CD8-positive, alpha-beta memory T cell (primary cell): Measurements from ENCODE around the gene MYO1D. TPM values are rescaled to one million over a fixed set of nuclear protein-coding genes. Genes with fewer than 3 reads are reported as not detected.

Experiments
- CTCF ChIA-PET: fragments of 350-600 bp; sonication (Branson Sonifier 250); formaldehyde crosslinking; loops from one replicate; lab custom pipeline; 2021; ENCODE audit warnings: antibody characterized with exemption; lab: Charles Lee
- POLR2A ChIA-PET: fragments of 350-600 bp; sonication (Branson Sonifier 250); formaldehyde crosslinking; loops from one replicate; lab custom pipeline; 2021; ENCODE audit warnings: antibody characterized with exemption; lab: Charles Lee
- DNase-seq, 5 donors: peaks; one replicate each; pipeline versions ENCODE4 v3.0.0 to v3.0.0-alpha.2; 2020 to 2022; ENCODE audit warnings: mixed read lengths in 1 of 5
- H3K27ac ChIP-seq: one replicate; pipeline ENCODE4 v1.7.0; 2013; ENCODE audit warnings: low read depth, mild to moderate bottlenecking, low read length, moderate library complexity
- H3K27me3 ChIP-seq: 2 replicates; pipeline ENCODE4 v1.7.0; 2013; ENCODE audit warnings: low read length, mild to moderate bottlenecking; ENCODE audit not compliant: insufficient read depth, poor library complexity, severe bottlenecking
- H3K36me3 ChIP-seq: 2 replicates; pipeline ENCODE4 v1.7.0; 2013; ENCODE audit warnings: mild to moderate bottlenecking, low read length, moderate library complexity; ENCODE audit not compliant: insufficient read depth
- H3K4me1 ChIP-seq: 2 replicates; pipeline ENCODE4 v1.7.0; 2013; ENCODE audit warnings: mild to moderate bottlenecking, low read length, moderate library complexity; ENCODE audit not compliant: insufficient read depth
- H3K4me3 ChIP-seq: 2 replicates; pipeline ENCODE4 v1.7.0; 2013; ENCODE audit warnings: mild to moderate bottlenecking, low read length
- H3K9me3 ChIP-seq: 2 replicates; pipeline ENCODE4 v1.7.0; 2013; ENCODE audit warnings: mild to moderate bottlenecking, low read length
- H3K27ac Mint-ChIP-seq, 8 donors: one replicate each; pipeline ENCODE4 v1.8.0; 2020 to 2021; ENCODE audit warnings: mixed read lengths in 8 of 8, mild to moderate bottlenecking in 6 of 8, inconsistent platforms in 3 of 8, moderate library complexity in 3 of 8
- H3K27me3 Mint-ChIP-seq, 2 donors: one replicate each; pipeline ENCODE4 v1.8.0; 2020 to 2021; ENCODE audit warnings: mixed read lengths in 2 of 2, mild to moderate bottlenecking in 1 of 2, moderate library complexity in 1 of 2
- H3K36me3 Mint-ChIP-seq, 3 donors: one replicate each; pipeline ENCODE4 v1.8.0; 2020 to 2021; ENCODE audit warnings: mixed read lengths in 3 of 3, inconsistent platforms in 1 of 3, mild to moderate bottlenecking in 1 of 3
- H3K4me1 Mint-ChIP-seq, 3 donors: one replicate each; pipeline ENCODE4 v1.8.0; 2020 to 2021; ENCODE audit warnings: mixed read lengths in 3 of 3, inconsistent platforms in 1 of 3, mild to moderate bottlenecking in 1 of 3
- H3K4me3 Mint-ChIP-seq, 7 donors: one replicate each; pipeline ENCODE4 v1.8.0; 2020 to 2021; ENCODE audit warnings: mixed read lengths in 7 of 7, mild to moderate bottlenecking in 6 of 7, moderate library complexity in 4 of 7, inconsistent platforms in 2 of 7
- H3K9me3 Mint-ChIP-seq, 5 donors: one replicate each; pipeline ENCODE4 v1.8.0; 2020 to 2022; ENCODE audit warnings: mixed read lengths in 5 of 5, mild to moderate bottlenecking in 3 of 5, moderate library complexity in 2 of 5, inconsistent platforms in 1 of 5
- polyA plus RNA-seq: library from polyadenylated mRNA; unstranded; fragments of 300-500 nt; fragmentation: Illumina TruSeq; gene quantifications from one replicate; pipeline ENCODE4 v1.2.3, GENCODE V29; 2021
- total RNA-seq, 2 experiments: library from RNA; stranded (reverse); gene quantifications; one replicate each; pipeline ENCODE4 v1.2.3, GENCODE V29; 2021

The MYO1D gene
- total and polyA plus RNA-seq, 3 experiments from 2014 or later = 9.0 to 15.8 (median 11.5) TPM

DNA sequence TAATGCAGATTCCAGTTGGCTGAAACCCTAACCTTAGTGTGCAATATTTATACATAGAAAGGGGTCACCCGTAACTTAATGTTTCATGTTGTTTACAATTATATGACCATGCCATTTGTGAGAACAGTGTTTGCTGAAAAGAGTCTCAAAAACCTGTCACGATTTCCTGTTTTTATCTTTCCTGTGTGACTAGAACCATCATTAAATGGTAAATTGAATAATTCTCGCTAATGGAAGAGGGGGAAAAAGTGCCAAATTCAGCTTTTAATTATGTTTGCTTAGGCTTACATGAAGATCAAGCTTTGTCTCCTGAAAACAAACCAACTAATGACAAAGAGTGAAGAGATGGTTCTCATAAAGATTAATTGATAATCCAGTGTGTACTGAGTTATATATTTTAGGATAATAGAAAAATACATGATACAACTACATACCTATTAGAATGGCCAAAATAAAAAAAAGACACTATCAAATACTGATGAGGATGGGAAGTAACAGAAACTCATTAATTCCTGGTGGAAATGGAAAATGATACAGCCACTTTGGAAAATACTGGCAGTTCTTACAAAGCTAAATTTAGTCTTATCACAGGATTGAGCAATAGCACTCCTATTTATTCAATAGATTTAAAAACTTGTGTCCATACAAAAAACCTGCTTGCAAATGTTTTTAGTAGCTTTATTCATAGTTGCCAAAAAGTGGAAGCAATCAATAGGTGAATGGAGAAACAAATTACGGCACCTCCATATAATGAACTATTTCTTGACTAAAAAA lies 248.5 kb downstream of the MYO1D start:
- no peaks in the 10 kb centered on the region for H3K4me1 Mint-ChIP-seq
- POLR2A ChIA-PET = no interaction called here
- no peak overlapping the region for H3K27ac ChIP-seq
- H3K4me3 Mint-ChIP-seq = no peak overlapping the region
- no peak for DNase-seq
- H3K27me3 ChIP-seq = no peaks in the 10 kb centered on the region
- H3K9me3 Mint-ChIP-seq = no peaks in the 10 kb centered on the region
- CTCF ChIA-PET = no interaction called here
- no peak overlapping the region for H3K27ac Mint-ChIP-seq
- H3K36me3 ChIP-seq = no peaks in the 10 kb centered on the region
- peaks cover 0 to 1% (median 0%) of the 10 kb centered on the region in 3 donors for H3K36me3 Mint-ChIP-seq
- H3K4me1 ChIP-seq = no peaks in the 10 kb centered on the region
- no peaks in the 10 kb centered on the region for H3K27me3 Mint-ChIP-seq
- no peaks in the 10 kb centered on the region for H3K9me3 ChIP-seq
- no peak overlapping the region for H3K4me3 ChIP-seq

DNA sequence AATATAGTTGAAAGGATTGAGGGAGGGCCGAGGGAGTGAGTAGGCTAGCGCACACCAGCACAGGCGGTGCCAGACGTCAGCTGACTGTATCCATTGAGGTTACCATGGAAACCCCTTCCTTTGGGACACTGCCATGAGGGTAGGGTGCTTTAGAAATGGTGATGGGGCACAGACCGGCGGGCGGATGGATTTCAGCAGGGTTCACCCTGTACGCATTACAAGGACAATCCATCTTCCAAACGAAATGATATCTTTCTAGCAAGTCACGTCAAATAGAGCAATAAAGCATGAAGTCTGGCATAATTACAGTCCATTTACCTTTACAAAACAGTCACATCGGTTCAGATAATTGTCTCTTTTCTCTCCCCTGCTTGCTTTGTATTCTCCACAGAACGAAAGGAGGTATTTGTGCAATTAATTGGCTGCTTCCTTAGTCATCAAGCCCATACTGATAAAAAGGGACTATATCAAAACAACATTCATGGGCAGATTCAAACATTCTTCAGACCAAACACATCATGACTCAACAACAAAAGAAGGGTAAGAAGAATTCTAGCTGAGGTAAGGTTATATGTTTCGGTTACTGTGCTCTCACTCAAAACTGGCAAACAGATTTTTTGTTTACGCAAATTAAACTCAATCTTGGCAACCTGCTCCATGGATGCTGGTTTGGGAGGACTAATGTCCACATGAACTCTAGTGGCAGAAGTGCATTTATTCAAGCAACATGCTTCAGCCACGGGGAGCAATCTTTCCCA lies 249.5 kb downstream of the MYO1D start:
- Mint-ChIP-seq H3K36me3 (peaks cover 0 to 1% (median 0%) of the 10 kb centered on the region in 3 donors), H3K9me3 (no peaks in the 10 kb centered on the region), H3K4me3 (no peak overlapping the region), H3K27me3 (no peaks in the 10 kb centered on the region), H3K27ac (no peak overlapping the region), H3K4me1 (no peaks in the 10 kb centered on the region)
- no peaks in the 10 kb centered on the region for H3K36me3 ChIP-seq
- ChIA-PET CTCF (no interaction called here), POLR2A (no interaction called here)
- no peaks in the 10 kb centered on the region for H3K9me3 ChIP-seq
- H3K4me3 ChIP-seq = no peak overlapping the region
- no peak for DNase-seq
- no peak overlapping the region for H3K27ac ChIP-seq
- no peaks in the 10 kb centered on the region for H3K4me1 ChIP-seq
- no peaks in the 10 kb centered on the region for H3K27me3 ChIP-seq

DNA sequence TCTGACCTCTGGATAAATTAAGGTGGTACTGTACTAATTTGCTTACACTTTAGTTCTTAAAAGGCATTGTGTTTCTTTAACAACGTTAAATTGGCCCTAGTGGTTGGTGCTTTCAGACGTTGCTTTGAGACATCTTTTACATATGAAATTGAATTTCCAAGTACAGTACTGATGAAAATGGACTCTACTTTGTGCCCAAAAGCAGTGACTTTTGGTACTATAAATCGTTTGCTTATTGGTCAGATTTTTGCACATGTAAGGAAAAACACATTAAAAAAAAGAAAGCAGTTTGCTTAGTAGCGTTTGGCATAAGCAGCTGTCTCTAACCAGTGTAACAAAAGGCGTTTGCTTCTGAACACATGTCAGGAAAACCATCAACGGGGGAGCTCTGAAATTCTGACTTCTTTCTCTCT lies 250.5 kb downstream of the MYO1D start:
- no peaks in the 10 kb centered on the region for H3K27me3 ChIP-seq
- H3K9me3 ChIP-seq = no peaks in the 10 kb centered on the region
- no peak overlapping the region for H3K4me3 ChIP-seq
- H3K27ac ChIP-seq = no peak overlapping the region
- no peaks in the 10 kb centered on the region for H3K4me1 Mint-ChIP-seq
- no peaks in the 10 kb centered on the region for H3K27me3 Mint-ChIP-seq
- H3K27ac Mint-ChIP-seq = no peak overlapping the region
- no peaks in the 10 kb centered on the region for H3K9me3 Mint-ChIP-seq
- ChIA-PET CTCF (no interaction called here), POLR2A (no interaction called here)
- H3K4me3 Mint-ChIP-seq = no peak overlapping the region
- peaks cover 0 to 1% (median 0%) of the 10 kb centered on the region in 3 donors for H3K36me3 Mint-ChIP-seq
- no peaks in the 10 kb centered on the region for H3K36me3 ChIP-seq
- H3K4me1 ChIP-seq = no peaks in the 10 kb centered on the region
- no peak for DNase-seq

DNA sequence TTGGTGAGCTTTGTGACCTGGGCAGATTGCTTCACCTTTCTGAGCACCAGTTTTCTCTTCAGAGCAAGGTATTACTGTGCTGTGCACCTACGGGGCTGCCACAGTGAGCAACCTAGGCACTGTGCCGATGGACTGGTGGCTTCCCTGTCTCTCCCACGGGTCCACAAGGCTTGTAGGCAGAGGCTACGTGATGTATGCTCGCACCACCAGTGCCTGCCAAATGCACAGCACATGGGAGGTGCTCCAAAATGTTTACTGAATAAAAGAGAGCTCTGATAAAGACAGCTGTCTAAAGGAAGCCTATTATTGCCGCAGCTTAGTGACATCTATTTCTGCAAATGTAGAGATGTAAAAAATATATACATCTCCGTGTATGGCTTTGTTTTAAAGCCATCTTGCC lies 251.0 kb downstream of the MYO1D start:
- Histone ChIP-seq H3K9me3 (no peaks in the 10 kb centered on the region), H3K36me3 (no peaks in the 10 kb centered on the region), H3K27me3 (no peaks in the 10 kb centered on the region), H3K27ac (no peak overlapping the region), H3K4me1 (no peaks in the 10 kb centered on the region), H3K4me3 (no peak overlapping the region)
- H3K4me1 Mint-ChIP-seq = no peaks in the 10 kb centered on the region
- H3K4me3 Mint-ChIP-seq = no peak overlapping the region
- no peak for DNase-seq
- POLR2A ChIA-PET = no interaction called here
- H3K36me3 Mint-ChIP-seq = peaks cover 0 to 1% (median 0%) of the 10 kb centered on the region in 3 donors
- H3K9me3 Mint-ChIP-seq = no peaks in the 10 kb centered on the region
- no peak overlapping the region for H3K27ac Mint-ChIP-seq
- H3K27me3 Mint-ChIP-seq = no peaks in the 10 kb centered on the region
- CTCF ChIA-PET = no interaction called here

DNA sequence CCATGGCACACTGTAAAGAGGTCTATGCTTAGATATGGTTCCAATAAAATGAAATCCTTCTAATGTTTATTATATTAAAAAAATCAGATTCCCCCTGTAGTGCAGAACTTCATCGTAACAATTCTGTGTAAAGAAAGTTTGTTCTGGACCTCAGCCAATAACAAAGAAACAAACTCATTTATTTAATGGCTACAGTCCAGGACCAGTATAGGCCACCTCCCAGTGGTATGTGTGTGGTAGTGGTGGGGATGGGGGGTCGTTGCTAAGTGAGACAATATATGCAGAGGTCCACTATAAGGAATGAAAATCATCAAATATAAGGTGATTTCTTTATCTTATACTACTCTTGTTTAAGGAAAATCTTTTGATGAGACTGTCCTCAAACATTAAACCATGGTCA lies 253.7 kb downstream of the MYO1D start:
- POLR2A ChIA-PET = no interaction called here
- Histone ChIP-seq H3K4me3 (no peak overlapping the region), H3K36me3 (no peaks in the 10 kb centered on the region), H3K9me3 (no peaks in the 10 kb centered on the region), H3K27ac (no peak overlapping the region), H3K4me1 (no peaks in the 10 kb centered on the region), H3K27me3 (no peaks in the 10 kb centered on the region)
- no peak for DNase-seq
- H3K27ac Mint-ChIP-seq = no peak overlapping the region
- CTCF ChIA-PET = interaction anchor here (0.8 kb wide), 1 partner anchor 139 kb away, joined by 3 read pairs; no protein-coding TSS in a partner anchor
- H3K4me3 Mint-ChIP-seq = no peak overlapping the region
- no peaks in the 10 kb centered on the region for H3K36me3 Mint-ChIP-seq
- H3K4me1 Mint-ChIP-seq = no peaks in the 10 kb centered on the region
- no peaks in the 10 kb centered on the region for H3K27me3 Mint-ChIP-seq
- no peaks in the 10 kb centered on the region for H3K9me3 Mint-ChIP-seq

DNA sequence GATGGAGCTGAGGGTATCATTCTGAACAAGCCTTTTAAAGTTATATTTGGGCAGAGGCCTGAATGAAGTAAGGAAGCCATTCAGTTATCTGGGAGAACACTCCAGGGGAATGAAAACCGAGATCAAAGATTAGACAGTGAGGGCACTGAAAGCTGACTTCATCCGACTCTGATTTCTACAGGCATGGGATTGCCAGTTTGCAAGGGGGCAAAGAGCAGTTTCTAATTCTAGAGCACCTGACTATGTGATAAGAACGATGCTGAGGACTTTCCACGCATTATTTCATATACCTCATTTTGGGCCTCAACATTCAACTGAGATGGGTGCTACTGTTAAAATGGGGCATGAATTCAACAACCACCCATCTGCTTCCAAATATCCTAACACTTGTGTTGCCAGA lies 254.4 kb downstream of the MYO1D start:
- Mint-ChIP-seq H3K9me3 (no peaks in the 10 kb centered on the region), H3K27ac (no peak overlapping the region), H3K27me3 (no peaks in the 10 kb centered on the region), H3K4me1 (no peaks in the 10 kb centered on the region), H3K4me3 (no peak overlapping the region), H3K36me3 (no peaks in the 10 kb centered on the region)
- H3K4me1 ChIP-seq = no peaks in the 10 kb centered on the region
- no peak for DNase-seq
- ChIA-PET CTCF (interaction anchor here (0.8 kb wide), 1 partner anchor 139 kb away, joined by 3 read pairs; no protein-coding TSS in a partner anchor), POLR2A (no interaction called here)
- H3K4me3 ChIP-seq = no peak overlapping the region
- H3K27me3 ChIP-seq = no peaks in the 10 kb centered on the region
- H3K27ac ChIP-seq = no peak overlapping the region
- H3K36me3 ChIP-seq = no peaks in the 10 kb centered on the region
- no peaks in the 10 kb centered on the region for H3K9me3 ChIP-seq

DNA sequence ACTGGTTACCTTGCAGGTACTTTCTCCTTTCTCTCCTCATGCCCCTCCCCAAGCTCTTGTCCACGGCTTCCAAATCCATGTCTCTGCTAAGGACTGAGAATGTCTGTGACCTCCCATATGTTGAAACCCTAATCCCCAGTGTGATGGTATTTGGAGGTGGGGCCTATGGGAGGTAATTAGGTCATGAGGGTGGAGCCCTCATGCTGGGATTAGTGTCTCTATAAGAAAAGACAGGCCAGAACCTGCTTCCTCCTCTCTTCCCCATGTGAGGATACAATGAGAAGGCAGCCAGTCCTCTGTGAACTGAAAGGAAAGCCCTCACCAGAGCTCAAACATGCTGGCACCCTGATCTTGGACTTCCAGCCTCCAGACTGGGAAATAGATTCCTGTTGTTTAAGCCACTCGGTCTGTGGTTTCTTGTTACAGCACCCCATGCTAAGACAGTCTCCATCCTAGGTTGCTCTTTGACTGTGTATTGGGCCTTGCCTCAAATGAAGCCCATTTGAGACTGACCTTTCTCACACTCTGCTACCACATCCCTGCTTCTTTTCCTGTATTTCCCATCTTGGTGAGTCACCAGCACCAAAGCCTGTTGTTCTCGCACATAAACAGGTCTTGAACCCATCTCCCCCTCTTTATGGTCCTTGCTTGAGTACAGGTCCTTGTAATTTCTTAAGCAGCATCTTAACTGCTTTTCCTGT lies 255.2 kb downstream of the MYO1D start:
- no peaks in the 10 kb centered on the region for H3K9me3 Mint-ChIP-seq
- no peaks in the 10 kb centered on the region for H3K9me3 ChIP-seq
- no peaks in the 10 kb centered on the region for H3K36me3 Mint-ChIP-seq
- no peaks in the 10 kb centered on the region for H3K27me3 ChIP-seq
- H3K36me3 ChIP-seq = no peaks in the 10 kb centered on the region
- H3K27me3 Mint-ChIP-seq = no peaks in the 10 kb centered on the region
- H3K27ac ChIP-seq = no peak overlapping the region
- no peak overlapping the region for H3K4me3 ChIP-seq
- ChIA-PET CTCF (no interaction called here), POLR2A (no interaction called here)
- no peak overlapping the region for H3K4me3 Mint-ChIP-seq
- no peaks in the 10 kb centered on the region for H3K4me1 Mint-ChIP-seq
- H3K4me1 ChIP-seq = no peaks in the 10 kb centered on the region
- H3K27ac Mint-ChIP-seq = peak overlapping the region in 2 of 8 donors; percentile 66
- DNase-seq = no peak

DNA sequence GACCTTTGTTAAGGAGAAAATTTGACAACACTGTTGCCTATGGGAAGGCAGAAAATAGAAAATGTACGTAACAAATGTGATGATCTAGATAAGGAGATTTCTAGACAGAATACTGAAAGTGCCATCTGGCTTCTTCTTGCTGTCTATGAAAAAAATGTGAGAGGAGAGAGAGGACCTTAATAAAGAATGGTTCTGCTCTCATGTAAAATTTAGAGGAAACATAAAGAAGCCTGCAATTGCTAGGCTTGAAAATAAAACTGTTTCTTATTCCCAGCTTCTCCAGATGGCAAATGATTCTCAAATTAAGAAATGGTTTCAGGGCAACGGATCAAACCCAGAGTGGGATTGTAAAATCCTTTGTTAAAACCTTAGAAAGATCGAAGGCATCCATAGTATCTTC lies 261.6 kb downstream of the MYO1D start:
- CTCF ChIA-PET = no interaction called here
- H3K27me3 Mint-ChIP-seq = no peaks in the 10 kb centered on the region
- Histone ChIP-seq H3K36me3 (no peaks in the 10 kb centered on the region), H3K9me3 (no peaks in the 10 kb centered on the region), H3K4me1 (no peaks in the 10 kb centered on the region), H3K27ac (no peak overlapping the region), H3K27me3 (no peaks in the 10 kb centered on the region), H3K4me3 (no peak overlapping the region)
- H3K4me3 Mint-ChIP-seq = no peak overlapping the region
- no peaks in the 10 kb centered on the region for H3K4me1 Mint-ChIP-seq
- no peaks in the 10 kb centered on the region for H3K9me3 Mint-ChIP-seq
- POLR2A ChIA-PET = no interaction called here
- no peak for DNase-seq
- H3K36me3 Mint-ChIP-seq = no peaks in the 10 kb centered on the region
- H3K27ac Mint-ChIP-seq = no peak overlapping the region
